Heart left ventricle (tissue), 13 donors: ENCODE data around the gene CPPED1.

Experiments used
- CTCF ChIP-seq, 12 donors: fragments of 200-600 bp; sonication (generic) in 4 of 12; IDR thresholded peaks; one replicate each; pipeline versions ENCODE4 v1.5.0 to v1.8.0; 2018 to 2022; ENCODE audit warnings: antibody characterized with exemption in 12 of 12, mild to moderate bottlenecking in 5 of 12
- POLR2A ChIP-seq, 2 donors: fragments of 450-650 bp; IDR thresholded peaks; one replicate each; pipeline ENCODE4 v1.6.1; 2017; ENCODE audit warnings: antibody characterized with exemption in 2 of 2, mild to moderate bottlenecking in 2 of 2, moderate library complexity in 2 of 2
- donor health status: ischemic (EF 13 %, LVEDD 7.1; RV severe dilation, severe dysfunction).
- donor health status: DM: no; HTN: yes; CAD: no.
- donor health status: DM: no; HTN: no; CAD: no.
- donor health status: ischemic (EF 25% LVEDD 6.9; RV normal size, moderate dysfunction).
- donor health status: ischemic (EF 25% LVEDD 5.7; RV mildly dilated, moderate dysfunction).
- donor health status: ischemic (EF 35%, LVEDD 5.7; RV mildly dilated, moderate dysfunction).
- donor health status: nonischemic (EF 11% LVEDD 7.7; RV severe dilation, severe dysfunction).
- donor health status: DM: yes; HTN: yes; CAD: no.
- donor health status: PGD.
- donor health status: ischemic (EF 29% LVEDD 5.4; RV normal size, mild dysfunction).
- donor health status: nonischemic (EF 23%, LVEDD 6.1; RV moderate dilation, normal function).

GRCh38 chr16:12679660-12680272, 123.9 kb downstream of the CPPED1 start:
- TF ChIP-seq POLR2A (IDR thresholded peaks at IDR 0.05) (no peak), CTCF (IDR thresholded peaks at IDR 0.05) (no peak)
